AG04450 (cell line): Measurements from ENCODE around the gene PC. TPM values are rescaled to one million over a fixed set of nuclear protein-coding genes. Genes with fewer than 3 reads are reported as not detected.
"Not testable (repeated sequence)": the region's sequence is repeated elsewhere in the genome, so short reads cannot be mapped to it uniquely, and the experiment has no call there.

ENCODE experiments used
- CTCF ChIA-PET: fragments of 300-600, 350-600 bp; formaldehyde crosslinking; extraction: SDS; loops from one replicate; lab custom pipeline; 2022; ENCODE audit warnings: antibody characterized with exemption, inconsistent platforms; lab: Charles Lee
- POLR2A ChIA-PET: fragments of 350-600 bp; formaldehyde crosslinking; extraction: SDS; loops from one replicate; lab custom pipeline; 2021; ENCODE audit warnings: antibody characterized with exemption, inconsistent platforms; lab: Yijun Ruan, JAX
- DNase-seq: peaks from one replicate; pipeline ENCODE4 v3.0.0-alpha.2; 2011; ENCODE audit warnings: low read depth, low spot score
- H3K27ac ChIP-seq: one replicate; pipeline ENCODE4 v1.5.1; 2012; ENCODE audit warnings: low read depth, low read length, control low read depth
- H3K27me3 ChIP-seq: one replicate; pipeline ENCODE4 v1.6.0; 2012; ENCODE audit warnings: low read length; ENCODE audit not compliant: control insufficient read depth, insufficient read depth
- H3K4me3 ChIP-seq: 2 replicates; pipeline ENCODE4 v1.5.1; 2011; ENCODE audit warnings: mild to moderate bottlenecking, low read depth, low read length, control low read depth
- H3K9me3 ChIP-seq: 2 replicates; pipeline ENCODE4 v1.5.1; 2012; ENCODE audit warnings: low read length; ENCODE audit not compliant: control insufficient read depth, insufficient read depth
- polyA plus RNA-seq: library from polyadenylated mRNA; depleted of rRNA; stranded (reverse); fragments of >200 nt; gene quantifications from 2 replicates; pipeline ENCODE4 v1.2.3, GENCODE V29; 2011
- TF ChIP-seq, protein P1 (sequence below): IDR thresholded peaks from 2 replicates; pipeline ENCODE4 v1.5.1; 2011; ENCODE audit warnings: low read depth, low read length, control low read depth, inconsistent platforms

Gene PC
- polyA plus RNA-seq, 1 experiment: 12.1 TPM

DNA sequence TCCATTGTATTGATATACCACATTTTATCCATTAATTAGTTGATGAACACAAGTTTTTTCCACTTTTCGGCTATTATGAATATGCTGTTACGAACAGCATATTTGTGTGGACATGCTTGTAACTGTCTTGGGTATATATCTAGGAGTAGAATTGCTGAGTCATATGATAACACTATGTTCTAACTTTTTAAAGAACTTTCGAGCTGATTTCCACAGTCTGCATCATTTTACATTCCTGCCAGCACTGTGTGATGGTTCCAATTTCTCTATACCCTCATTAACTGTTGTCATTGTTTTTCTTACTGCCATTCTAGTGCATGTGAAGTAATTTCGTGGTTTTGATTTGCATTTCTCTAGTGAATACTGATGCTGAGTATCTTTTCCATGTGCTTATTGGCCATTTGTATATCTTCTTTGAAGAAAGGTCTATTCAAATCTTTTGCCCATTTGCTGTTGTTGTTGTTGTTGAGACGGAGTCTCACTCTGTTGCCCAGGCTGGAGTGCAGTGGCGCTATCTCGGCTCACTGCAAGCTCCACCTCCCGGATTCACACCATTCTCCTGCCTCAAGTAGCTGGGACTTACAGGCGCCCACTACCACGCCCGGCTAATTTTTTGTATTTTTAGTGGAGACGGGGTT, 122.3 kb downstream of the PC start:
- Histone ChIP-seq H3K27ac (no peak overlapping the region), H3K9me3 (no peaks in the 10 kb centered on the region), H3K27me3 (no peaks in the 10 kb centered on the region), H3K4me3 (no peak overlapping the region)
- POLR2A ChIA-PET: interaction anchor here (0.7 kb wide), 1 partner anchor 147 kb away, joined by 3 read pairs; no protein-coding TSS in a partner anchor
- no peak for DNase-seq
- CTCF ChIA-PET: no interaction called here
- TF ChIP-seq, protein P1, sequence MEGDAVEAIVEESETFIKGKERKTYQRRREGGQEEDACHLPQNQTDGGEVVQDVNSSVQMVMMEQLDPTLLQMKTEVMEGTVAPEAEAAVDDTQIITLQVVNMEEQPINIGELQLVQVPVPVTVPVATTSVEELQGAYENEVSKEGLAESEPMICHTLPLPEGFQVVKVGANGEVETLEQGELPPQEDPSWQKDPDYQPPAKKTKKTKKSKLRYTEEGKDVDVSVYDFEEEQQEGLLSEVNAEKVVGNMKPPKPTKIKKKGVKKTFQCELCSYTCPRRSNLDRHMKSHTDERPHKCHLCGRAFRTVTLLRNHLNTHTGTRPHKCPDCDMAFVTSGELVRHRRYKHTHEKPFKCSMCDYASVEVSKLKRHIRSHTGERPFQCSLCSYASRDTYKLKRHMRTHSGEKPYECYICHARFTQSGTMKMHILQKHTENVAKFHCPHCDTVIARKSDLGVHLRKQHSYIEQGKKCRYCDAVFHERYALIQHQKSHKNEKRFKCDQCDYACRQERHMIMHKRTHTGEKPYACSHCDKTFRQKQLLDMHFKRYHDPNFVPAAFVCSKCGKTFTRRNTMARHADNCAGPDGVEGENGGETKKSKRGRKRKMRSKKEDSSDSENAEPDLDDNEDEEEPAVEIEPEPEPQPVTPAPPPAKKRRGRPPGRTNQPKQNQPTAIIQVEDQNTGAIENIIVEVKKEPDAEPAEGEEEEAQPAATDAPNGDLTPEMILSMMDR: no peak

DNA sequence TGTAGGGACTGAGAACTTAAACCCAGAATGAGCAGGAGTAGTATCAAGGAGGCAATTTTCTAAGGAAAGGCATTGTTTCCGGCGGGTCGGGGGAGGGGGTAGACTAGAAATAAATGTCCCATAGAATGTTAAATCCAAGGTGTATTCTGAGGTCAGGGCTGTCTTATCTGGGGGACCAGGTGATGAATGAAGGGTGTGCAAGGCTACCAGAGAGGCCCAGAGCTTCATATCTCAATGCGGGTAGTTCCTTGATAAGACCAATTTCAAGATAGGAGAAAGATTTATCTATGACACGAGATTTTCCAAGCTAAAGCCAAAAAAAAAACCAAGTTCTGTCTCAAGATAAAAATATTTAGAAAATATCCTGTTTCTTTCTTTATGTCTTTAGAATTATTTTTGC, 123.2 kb downstream of the PC start:
- ChIA-PET POLR2A (interaction anchor here (0.7 kb wide), 1 partner anchor 14 kb away, joined by 3 read pairs; no protein-coding TSS in a partner anchor), CTCF (interaction anchor here (0.6 to 3.3 kb wide), 13 partner anchors 9 to 257 kb away, joined by 3 to 23 read pairs (median 4); no protein-coding TSS in a partner anchor)
- DNase-seq: no peak
- Histone ChIP-seq H3K4me3 (no peak overlapping the region), H3K9me3 (no peaks in the 10 kb centered on the region), H3K27ac (no peak overlapping the region), H3K27me3 (no peaks in the 10 kb centered on the region)
- TF ChIP-seq, protein P1: no peak

DNA sequence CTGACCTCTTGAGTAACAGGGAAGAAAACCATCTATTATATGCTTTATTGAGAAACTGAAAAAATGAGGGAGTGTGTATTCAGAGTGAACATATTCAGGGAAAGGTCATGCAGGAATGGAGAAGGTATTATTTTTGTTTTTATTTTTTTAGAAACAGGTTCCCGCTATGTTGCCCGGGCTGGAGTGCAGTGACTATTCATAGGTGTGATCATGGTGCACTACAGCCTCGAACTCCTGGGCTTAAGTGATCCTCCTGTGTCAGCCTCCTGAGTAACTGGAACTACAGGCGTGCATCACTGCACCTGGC, 123.7 kb downstream of the PC start:
- no peaks in the 10 kb centered on the region for H3K9me3 ChIP-seq
- H3K27me3 ChIP-seq: no peaks in the 10 kb centered on the region
- POLR2A ChIA-PET: interaction anchor here (0.7 kb wide), 1 partner anchor 14 kb away, joined by 3 read pairs; no protein-coding TSS in a partner anchor
- TF ChIP-seq, protein P1: no peak
- CTCF ChIA-PET: interaction anchor here (0.6 to 3.3 kb wide), 16 partner anchors 9 to 425 kb away, joined by 3 to 23 read pairs (median 4); no protein-coding TSS in a partner anchor
- H3K27ac ChIP-seq: no peak overlapping the region
- no peak for DNase-seq
- no peak overlapping the region for H3K4me3 ChIP-seq

DNA sequence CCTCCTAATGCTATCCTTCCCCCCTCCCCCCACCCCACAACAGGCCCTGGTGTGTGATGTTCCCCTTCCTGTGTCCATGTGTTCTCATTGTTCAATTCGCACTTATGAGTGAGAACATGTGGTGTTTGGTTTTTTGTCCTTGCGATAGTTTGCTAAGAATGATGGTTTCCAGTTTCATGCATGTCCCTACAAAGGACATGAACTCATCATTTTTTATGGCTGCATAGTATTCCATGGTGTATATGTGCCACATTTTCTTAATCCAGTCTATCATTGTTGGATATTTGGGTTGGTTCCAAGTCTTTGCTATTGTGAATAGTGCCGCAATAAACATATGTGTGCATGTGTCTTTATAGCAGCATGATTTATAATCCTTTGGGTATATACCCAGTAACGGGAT, 133.6 kb downstream of the PC start:
- H3K27ac ChIP-seq, H3K27me3 ChIP-seq, H3K4me3 ChIP-seq, H3K9me3 ChIP-seq, DNase-seq, POLR2A ChIA-PET: not testable (repeated sequence)
- CTCF ChIA-PET: interaction anchor here (0.9 kb wide), 1 partner anchor 10 kb away, joined by 4 read pairs; no protein-coding TSS in a partner anchor

DNA sequence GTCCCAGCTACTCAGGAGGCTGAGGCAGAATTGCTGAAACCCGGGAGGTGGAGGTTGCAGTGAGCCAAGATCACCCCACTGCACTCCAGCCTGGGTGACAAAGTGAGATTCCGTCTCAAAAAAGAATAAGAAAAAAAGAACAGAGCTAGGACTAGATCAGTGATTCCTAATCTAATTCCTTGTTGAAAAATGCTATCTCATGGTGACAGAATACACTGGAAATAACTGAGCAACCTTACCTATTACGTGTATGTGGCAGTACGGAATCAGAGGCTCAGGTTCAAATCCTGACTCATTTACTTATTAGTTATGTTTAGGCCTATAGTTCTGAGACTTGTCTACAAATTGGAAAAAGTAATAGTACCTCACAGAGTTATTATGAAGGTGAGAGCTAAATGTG, 134.5 kb downstream of the PC start:
- Histone ChIP-seq H3K9me3 (no peaks in the 10 kb centered on the region), H3K27ac (no peak overlapping the region), H3K4me3 (no peak overlapping the region), H3K27me3 (no peaks in the 10 kb centered on the region)
- CTCF ChIA-PET: interaction anchor here (0.9 kb wide), 1 partner anchor 11 kb away, joined by 4 read pairs; no protein-coding TSS in a partner anchor
- no peak for DNase-seq
- TF ChIP-seq, protein P1: no peak
- POLR2A ChIA-PET: interaction anchor here (0.7 kb wide), 1 partner anchor 19 kb away, joined by 10 read pairs; no protein-coding TSS in a partner anchor
